ENCODE results near the gene ELF1. TPM values are rescaled to one million over a fixed set of nuclear protein-coding genes. Genes with fewer than 3 reads are reported as not detected.
A peak's percentile ranks its signal among the peaks of the same experiment; 100 is the strongest.

ELF1 gene
- total RNA-seq, 1 experiment from 2014 or later: 18.7 TPM

DNA sequence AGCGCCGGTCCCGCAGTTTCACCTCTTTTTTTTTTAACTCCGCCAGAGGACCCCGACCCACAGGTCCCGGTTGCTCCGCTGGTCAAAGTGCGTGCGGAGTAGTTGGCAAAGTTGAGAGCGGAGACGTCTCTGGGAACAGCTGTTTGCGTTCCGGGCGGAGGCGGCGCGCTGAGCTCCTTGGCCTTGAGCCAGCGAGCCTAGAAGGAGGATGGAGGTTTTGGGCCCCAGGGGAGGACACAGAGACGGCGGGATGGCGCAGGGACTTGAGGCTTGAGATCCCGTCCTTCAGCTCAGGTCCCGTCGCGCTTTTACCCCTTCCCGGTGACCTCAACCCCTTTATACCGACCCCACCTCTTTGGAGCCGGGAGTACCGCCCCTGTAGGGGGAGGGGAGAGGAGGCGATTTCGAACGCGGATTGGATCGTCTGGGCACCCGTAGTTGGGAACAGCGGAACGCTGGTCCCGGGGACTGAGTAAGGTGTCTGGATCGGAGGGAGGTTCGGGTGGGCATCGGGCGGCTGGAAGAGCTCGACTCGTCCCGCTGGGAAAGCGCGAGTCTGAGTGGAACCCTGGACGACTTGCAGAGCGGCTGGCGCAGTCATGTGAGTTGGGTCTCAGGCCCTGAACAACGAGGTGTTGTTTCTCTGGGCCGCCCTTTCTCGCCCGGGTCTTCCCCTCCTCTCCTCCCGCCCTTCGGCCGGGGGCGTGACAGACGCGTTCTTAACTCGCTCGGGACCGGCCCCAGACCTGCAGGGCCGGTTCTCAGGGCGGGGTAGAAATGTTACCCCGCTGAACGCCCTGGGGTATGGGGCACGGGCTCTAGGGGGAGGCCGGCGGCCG lies 42.2 kb upstream of the ELF1 start, which contains the start of gene WBP4 (continued):
- peak; percentile 72 for TF ChIP-seq ARID4B (CRISPR knock-in tag; IDR thresholded peaks at IDR 0.05; ENCODE audit: borderline replicate concordance)
- no peak for TF ChIP-seq EMX1 (CRISPR knock-in tag; IDR thresholded peaks at IDR 0.05)
- peak; percentile 65 for TF ChIP-seq MAX (CRISPR knock-in tag; IDR thresholded peaks at IDR 0.05)
- peak; percentile 47; the same call in 1 of the 2 replicates for TF ChIP-seq TEAD4 (CRISPR knock-in tag; IDR thresholded peaks at IDR 0.05)
- TF ChIP-seq, protein P1, sequence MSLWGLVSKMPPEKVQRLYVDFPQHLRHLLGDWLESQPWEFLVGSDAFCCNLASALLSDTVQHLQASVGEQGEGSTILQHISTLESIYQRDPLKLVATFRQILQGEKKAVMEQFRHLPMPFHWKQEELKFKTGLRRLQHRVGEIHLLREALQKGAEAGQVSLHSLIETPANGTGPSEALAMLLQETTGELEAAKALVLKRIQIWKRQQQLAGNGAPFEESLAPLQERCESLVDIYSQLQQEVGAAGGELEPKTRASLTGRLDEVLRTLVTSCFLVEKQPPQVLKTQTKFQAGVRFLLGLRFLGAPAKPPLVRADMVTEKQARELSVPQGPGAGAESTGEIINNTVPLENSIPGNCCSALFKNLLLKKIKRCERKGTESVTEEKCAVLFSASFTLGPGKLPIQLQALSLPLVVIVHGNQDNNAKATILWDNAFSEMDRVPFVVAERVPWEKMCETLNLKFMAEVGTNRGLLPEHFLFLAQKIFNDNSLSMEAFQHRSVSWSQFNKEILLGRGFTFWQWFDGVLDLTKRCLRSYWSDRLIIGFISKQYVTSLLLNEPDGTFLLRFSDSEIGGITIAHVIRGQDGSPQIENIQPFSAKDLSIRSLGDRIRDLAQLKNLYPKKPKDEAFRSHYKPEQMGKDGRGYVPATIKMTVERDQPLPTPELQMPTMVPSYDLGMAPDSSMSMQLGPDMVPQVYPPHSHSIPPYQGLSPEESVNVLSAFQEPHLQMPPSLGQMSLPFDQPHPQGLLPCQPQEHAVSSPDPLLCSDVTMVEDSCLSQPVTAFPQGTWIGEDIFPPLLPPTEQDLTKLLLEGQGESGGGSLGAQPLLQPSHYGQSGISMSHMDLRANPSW (CRISPR knock-in tag; conservative IDR thresholded peaks at IDR 0.05; ENCODE audit: low read depth): no peak
- peak; percentile 69; the same call in 1 of the 2 replicates for TF ChIP-seq SP1 (CRISPR knock-in tag; conservative IDR thresholded peaks at IDR 0.05)
- TF ChIP-seq, protein P2, sequence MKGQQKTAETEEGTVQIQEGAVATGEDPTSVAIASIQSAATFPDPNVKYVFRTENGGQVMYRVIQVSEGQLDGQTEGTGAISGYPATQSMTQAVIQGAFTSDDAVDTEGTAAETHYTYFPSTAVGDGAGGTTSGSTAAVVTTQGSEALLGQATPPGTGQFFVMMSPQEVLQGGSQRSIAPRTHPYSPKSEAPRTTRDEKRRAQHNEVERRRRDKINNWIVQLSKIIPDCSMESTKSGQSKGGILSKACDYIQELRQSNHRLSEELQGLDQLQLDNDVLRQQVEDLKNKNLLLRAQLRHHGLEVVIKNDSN (CRISPR knock-in tag; IDR thresholded peaks at IDR 0.05): peak; percentile 20
- TF ChIP-seq SMAD4 (CRISPR knock-in tag; IDR thresholded peaks at IDR 0.05): 0 out of 2 replicates have a peak, but pooled peaks have one; percentile 38
- TF ChIP-seq KAT7 (CRISPR knock-in tag; IDR thresholded peaks at IDR 0.05; ENCODE audit: borderline replicate concordance): 0 out of 2 replicates have a peak, but pooled peaks have one; percentile 40
- TF ChIP-seq CREM (CRISPR knock-in tag; IDR thresholded peaks at IDR 0.05): 0 out of 2 replicates have a peak, but pooled peaks have one; percentile 42
- no peak for TF ChIP-seq MLX (CRISPR knock-in tag; IDR thresholded peaks at IDR 0.05)
- no peak for TF ChIP-seq ZNF121 (CRISPR knock-in tag; IDR thresholded peaks at IDR 0.05)
- peak; percentile 93 for TF ChIP-seq PRDM15 (CRISPR knock-in tag; IDR thresholded peaks at IDR 0.05)
- peak; percentile 59; the same call in 1 of the 2 replicates for TF ChIP-seq TEAD1 (CRISPR knock-in tag; IDR thresholded peaks at IDR 0.05)
- TF ChIP-seq SMAD3 (CRISPR knock-in tag; IDR thresholded peaks at IDR 0.05; ENCODE audit: borderline replicate concordance): 0 out of 2 replicates have a peak, but pooled peaks have one; percentile 12
- TF ChIP-seq USF2 (CRISPR knock-in tag; IDR thresholded peaks at IDR 0.05): 0 out of 2 replicates have a peak, but pooled peaks have one; percentile 10
- TF ChIP-seq NR2C2 (CRISPR knock-in tag; IDR thresholded peaks at IDR 0.05): no peak
- TF ChIP-seq GABPB1 (CRISPR knock-in tag; IDR thresholded peaks at IDR 0.05): peak; percentile 41; the same call in 1 of the 2 replicates

All from WTC11 (cell line).